Upper lobe of left lung (tissue), 4 donors: ENCODE measurements around the gene MID1.

Experiments
- POLR2AphosphoS5 ChIP-seq, 2 donors: sonication (generic); formaldehyde crosslinking; IDR thresholded peaks; one replicate each; pipeline ENCODE4 v1.5.1; 2017; ENCODE audit warnings: antibody characterized with exemption in 2 of 2
- TF ChIP-seq, protein P1 (sequence below), 6 experiments: fragments of 450-650 bp in 4 of 6; fragments of 200-600 bp in 2 of 6; sonication (generic) in 2 of 6; IDR thresholded peaks; one replicate each; pipeline ENCODE4 v1.5.1; 2016 to 2019; ENCODE audit warnings: antibody characterized with exemption in 6 of 6

DNA sequence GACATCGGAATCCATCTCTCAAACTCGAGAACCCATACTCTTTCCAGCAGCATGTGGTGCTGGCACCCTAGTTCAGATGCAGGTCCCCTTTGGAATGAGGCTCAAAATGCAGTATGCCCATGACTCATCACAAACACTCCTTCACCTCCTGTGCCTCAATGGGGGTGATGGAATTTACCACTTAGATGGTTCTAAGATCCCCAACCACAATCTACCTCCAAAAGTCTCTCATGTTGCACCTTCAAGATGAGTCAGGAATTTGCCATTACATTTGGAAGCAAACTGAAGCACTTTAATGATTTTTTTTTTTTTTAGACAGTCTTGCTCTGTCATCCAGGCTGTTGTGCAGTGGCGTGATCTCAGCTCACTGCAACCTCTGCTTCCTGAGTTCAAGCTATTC is 8.5 kb upstream of the MID1 start:
- TF ChIP-seq, protein P1, sequence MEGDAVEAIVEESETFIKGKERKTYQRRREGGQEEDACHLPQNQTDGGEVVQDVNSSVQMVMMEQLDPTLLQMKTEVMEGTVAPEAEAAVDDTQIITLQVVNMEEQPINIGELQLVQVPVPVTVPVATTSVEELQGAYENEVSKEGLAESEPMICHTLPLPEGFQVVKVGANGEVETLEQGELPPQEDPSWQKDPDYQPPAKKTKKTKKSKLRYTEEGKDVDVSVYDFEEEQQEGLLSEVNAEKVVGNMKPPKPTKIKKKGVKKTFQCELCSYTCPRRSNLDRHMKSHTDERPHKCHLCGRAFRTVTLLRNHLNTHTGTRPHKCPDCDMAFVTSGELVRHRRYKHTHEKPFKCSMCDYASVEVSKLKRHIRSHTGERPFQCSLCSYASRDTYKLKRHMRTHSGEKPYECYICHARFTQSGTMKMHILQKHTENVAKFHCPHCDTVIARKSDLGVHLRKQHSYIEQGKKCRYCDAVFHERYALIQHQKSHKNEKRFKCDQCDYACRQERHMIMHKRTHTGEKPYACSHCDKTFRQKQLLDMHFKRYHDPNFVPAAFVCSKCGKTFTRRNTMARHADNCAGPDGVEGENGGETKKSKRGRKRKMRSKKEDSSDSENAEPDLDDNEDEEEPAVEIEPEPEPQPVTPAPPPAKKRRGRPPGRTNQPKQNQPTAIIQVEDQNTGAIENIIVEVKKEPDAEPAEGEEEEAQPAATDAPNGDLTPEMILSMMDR (IDR thresholded peaks at IDR 0.05): no peak
- TF ChIP-seq POLR2AphosphoS5 (IDR thresholded peaks at IDR 0.05): no peak
